ENCODE measurements around the gene SCLT1.

DNA sequence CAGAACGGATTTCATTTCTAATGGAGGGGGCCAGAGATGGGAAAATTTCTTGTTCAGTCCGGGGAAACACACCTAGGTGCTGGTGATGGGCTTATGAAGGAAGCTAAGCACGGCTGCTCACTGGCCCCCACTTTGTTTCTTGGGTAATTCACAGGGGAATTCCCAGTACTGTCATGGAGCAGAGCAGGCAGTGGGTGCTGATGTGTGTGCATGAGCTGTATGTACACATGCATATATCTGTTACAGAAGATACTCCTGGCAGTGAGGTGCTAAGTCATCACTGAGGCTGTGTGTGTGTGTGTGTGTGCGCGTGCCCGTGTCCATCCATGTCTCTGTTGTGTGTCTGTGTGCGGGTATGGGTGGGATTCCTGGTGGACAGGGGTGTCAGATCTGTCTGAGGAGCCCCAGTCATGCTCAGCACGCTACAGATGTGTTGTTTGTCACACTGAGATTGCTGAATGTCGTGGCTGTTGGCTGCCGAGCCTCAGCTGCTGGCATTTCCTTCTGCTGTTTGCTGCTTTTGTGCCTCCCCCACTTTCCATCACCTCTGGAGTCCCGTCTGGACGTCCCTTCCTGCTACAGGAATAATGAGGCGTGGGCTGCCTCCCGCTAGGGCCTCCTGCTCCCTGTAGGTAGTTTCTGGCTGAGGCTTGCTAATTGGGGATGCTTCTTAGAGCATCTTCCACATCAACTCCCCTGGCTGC is 230.6 kb downstream of the SCLT1 start:
- TF ChIP-seq POLR2A (IDR thresholded peaks at IDR 0.05) (no peak), POLR2AphosphoS5 (IDR thresholded peaks at IDR 0.05) (no peak)
- TF ChIP-seq, protein P1, sequence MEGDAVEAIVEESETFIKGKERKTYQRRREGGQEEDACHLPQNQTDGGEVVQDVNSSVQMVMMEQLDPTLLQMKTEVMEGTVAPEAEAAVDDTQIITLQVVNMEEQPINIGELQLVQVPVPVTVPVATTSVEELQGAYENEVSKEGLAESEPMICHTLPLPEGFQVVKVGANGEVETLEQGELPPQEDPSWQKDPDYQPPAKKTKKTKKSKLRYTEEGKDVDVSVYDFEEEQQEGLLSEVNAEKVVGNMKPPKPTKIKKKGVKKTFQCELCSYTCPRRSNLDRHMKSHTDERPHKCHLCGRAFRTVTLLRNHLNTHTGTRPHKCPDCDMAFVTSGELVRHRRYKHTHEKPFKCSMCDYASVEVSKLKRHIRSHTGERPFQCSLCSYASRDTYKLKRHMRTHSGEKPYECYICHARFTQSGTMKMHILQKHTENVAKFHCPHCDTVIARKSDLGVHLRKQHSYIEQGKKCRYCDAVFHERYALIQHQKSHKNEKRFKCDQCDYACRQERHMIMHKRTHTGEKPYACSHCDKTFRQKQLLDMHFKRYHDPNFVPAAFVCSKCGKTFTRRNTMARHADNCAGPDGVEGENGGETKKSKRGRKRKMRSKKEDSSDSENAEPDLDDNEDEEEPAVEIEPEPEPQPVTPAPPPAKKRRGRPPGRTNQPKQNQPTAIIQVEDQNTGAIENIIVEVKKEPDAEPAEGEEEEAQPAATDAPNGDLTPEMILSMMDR (IDR thresholded peaks at IDR 0.05), result no peak

All from sigmoid colon (tissue), 4 donors.